ENCODE measurements around the gene GJB3.
"Not testable (repeated sequence)": the region's sequence is repeated elsewhere in the genome, so short reads cannot be mapped to it uniquely, and the experiment has no call there.

The GJB3 gene

GRCh38 chr1:34786521-34787325, 5.7 kb downstream of the GJB3 start:
- DNase-seq (ENCODE audit: low read depth), result peak; percentile 36

GRCh38 chr1:34787461-34788420, 6.7 kb downstream of the GJB3 start:
- DNase-seq (ENCODE audit: low read depth), result no peak

GRCh38 chr1:34790985-34791384, 10.0 kb downstream of the GJB3 start:
- DNase-seq (ENCODE audit: low read depth), result no peak

GRCh38 chr1:34792424-34792823, 11.4 kb downstream of the GJB3 start:
- no peak for DNase-seq (ENCODE audit: low read depth)

GRCh38 chr1:34792868-34793727, 12.1 kb downstream of the GJB3 start, which contains the start of gene GJA4:
Gene GJA4, plus strand, starts transcription at chr1:34792999. Its CDS starts 1,215 bp downstream, at chr1:34794214.
- DNase-seq (ENCODE audit: low read depth), result no peak

GRCh38 chr1:34794001-34794789, 13.2 kb downstream of the GJB3 start:
- no peak for DNase-seq (ENCODE audit: low read depth)

- DNase-seq (ENCODE audit: low read depth), result no peak
Observed at GRCh38 chr1:34794790-34795180, 13.8 kb downstream of the GJB3 start.

- DNase-seq (ENCODE audit: low read depth), result no peak
Observed at GRCh38 chr1:34795916-34796315, 14.9 kb downstream of the GJB3 start.

- no peak for DNase-seq (ENCODE audit: low read depth)
Observed at GRCh38 chr1:34796990-34797389, 16.0 kb downstream of the GJB3 start.

- DNase-seq (ENCODE audit: low read depth), result no peak
Observed at GRCh38 chr1:34800214-34800613, 19.2 kb downstream of the GJB3 start.

GRCh38 chr1:34803770-34804169, 22.8 kb downstream of the GJB3 start:
- DNase-seq (ENCODE audit: low read depth), result no peak

- DNase-seq (ENCODE audit: low read depth), result no peak
Observed at GRCh38 chr1:34806396-34806795, 25.4 kb downstream of the GJB3 start.

- no peak for DNase-seq (ENCODE audit: low read depth)
Observed at GRCh38 chr1:34808051-34808810, 27.2 kb downstream of the GJB3 start.

- DNase-seq (ENCODE audit: low read depth), result not testable (repeated sequence)
Observed at GRCh38 chr1:34810781-34811180, 29.8 kb downstream of the GJB3 start.

GRCh38 chr1:34816332-34816731, 35.3 kb downstream of the GJB3 start:
- DNase-seq (ENCODE audit: low read depth), result no peak

GRCh38 chr1:34816778-34817177, 35.8 kb downstream of the GJB3 start:
- DNase-seq (ENCODE audit: low read depth), result no peak

GRCh38 chr1:34818862-34819261, 37.8 kb downstream of the GJB3 start:
- not testable (repeated sequence) for DNase-seq (ENCODE audit: low read depth)

- DNase-seq (ENCODE audit: low read depth), result no peak
Observed at GRCh38 chr1:34822202-34822601, 41.2 kb downstream of the GJB3 start.

GRCh38 chr1:34824817-34825454, 43.9 kb downstream of the GJB3 start:
- DNase-seq (ENCODE audit: low read depth), result no peak
